Measurements from ENCODE around the gene GALNT18. TPM values are rescaled to one million over a fixed set of nuclear protein-coding genes. Genes with fewer than 3 reads are reported as not detected.

Gene GALNT18
- total RNA-seq, 3 donors from 2014 or later, result 14.7 to 25.9 (median 16.4) TPM

GRCh38 chr11:11267312-11267711, 354.5 kb downstream of the GALNT18 start:
- no peaks in the 10 kb centered on the region for H3K36me3 ChIP-seq
- no peak overlapping the region for H3K27ac ChIP-seq
- no peaks in the 10 kb centered on the region for H3K27me3 ChIP-seq
- intact Hi-C loops (cut with DNase I; ENCODE audit: low total_unique reads), result no loop called here
- no peak overlapping the region for H3K4me3 ChIP-seq
- no peak for TF ChIP-seq POLR2AphosphoS5 (IDR thresholded peaks at IDR 0.05)
- no peak for TF ChIP-seq POLR2A (IDR thresholded peaks at IDR 0.05)
- no peak for TF ChIP-seq CTCF (IDR thresholded peaks at IDR 0.05)
- no peaks in the 10 kb centered on the region for H3K4me1 ChIP-seq
- no peaks in the 10 kb centered on the region for H3K9me3 ChIP-seq
- no peak for DNase-seq (ENCODE audit: low spot score in 2 of 2)

- intact Hi-C loops (cut with DNase I; ENCODE audit: low total_unique reads), result no loop called here
- no peak for DNase-seq (ENCODE audit: low spot score in 2 of 2)
- no peak overlapping the region for H3K27ac ChIP-seq
- H3K9me3 ChIP-seq, result no peaks in the 10 kb centered on the region
- H3K36me3 ChIP-seq, result no peaks in the 10 kb centered on the region
- no peaks in the 10 kb centered on the region for H3K4me1 ChIP-seq
- TF ChIP-seq CTCF (IDR thresholded peaks at IDR 0.05), result peak in 2 of 3 donors; percentile 54 to 64
- no peak for TF ChIP-seq POLR2AphosphoS5 (IDR thresholded peaks at IDR 0.05)
- no peak for TF ChIP-seq POLR2A (IDR thresholded peaks at IDR 0.05)
- H3K4me3 ChIP-seq, result no peak overlapping the region
- H3K27me3 ChIP-seq, result no peaks in the 10 kb centered on the region
Observed at GRCh38 chr11:11265994-11266606, 355.7 kb downstream of the GALNT18 start.

GRCh38 chr11:11265320-11265719, 356.5 kb downstream of the GALNT18 start:
- no peaks in the 10 kb centered on the region for H3K36me3 ChIP-seq

GRCh38 chr11:11263238-11264005, 358.4 kb downstream of the GALNT18 start:
- DNase-seq (ENCODE audit: low spot score in 2 of 2), result no peak
- Histone ChIP-seq H3K9me3 (no peaks in the 10 kb centered on the region), H3K4me1 (no peaks in the 10 kb centered on the region), H3K36me3 (no peaks in the 10 kb centered on the region), H3K4me3 (no peak overlapping the region), H3K27ac (no peak overlapping the region), H3K27me3 (no peaks in the 10 kb centered on the region)
- TF ChIP-seq POLR2A (IDR thresholded peaks at IDR 0.05), result no peak
- TF ChIP-seq CTCF (IDR thresholded peaks at IDR 0.05), result no peak
- TF ChIP-seq POLR2AphosphoS5 (IDR thresholded peaks at IDR 0.05), result no peak
- intact Hi-C loops (cut with DNase I; ENCODE audit: low total_unique reads), result no loop called here

More at GRCh38 chr11:11265320-11265719, 356.5 kb downstream of the GALNT18 start:
- no peaks in the 10 kb centered on the region for H3K27me3 ChIP-seq
- no peak overlapping the region for H3K27ac ChIP-seq
- H3K4me1 ChIP-seq, result no peaks in the 10 kb centered on the region
- H3K4me3 ChIP-seq, result no peak overlapping the region
- no peaks in the 10 kb centered on the region for H3K9me3 ChIP-seq
- DNase-seq (ENCODE audit: low spot score in 2 of 2), result no peak
- intact Hi-C loops (cut with DNase I; ENCODE audit: low total_unique reads), result no loop called here
- TF ChIP-seq POLR2A (IDR thresholded peaks at IDR 0.05) (no peak), CTCF (IDR thresholded peaks at IDR 0.05) (no peak), POLR2AphosphoS5 (IDR thresholded peaks at IDR 0.05) (no peak)

Measured in breast epithelium (tissue), 4 donors.